ENCODE measurements around the gene RFX3.

Gene RFX3

DNA sequence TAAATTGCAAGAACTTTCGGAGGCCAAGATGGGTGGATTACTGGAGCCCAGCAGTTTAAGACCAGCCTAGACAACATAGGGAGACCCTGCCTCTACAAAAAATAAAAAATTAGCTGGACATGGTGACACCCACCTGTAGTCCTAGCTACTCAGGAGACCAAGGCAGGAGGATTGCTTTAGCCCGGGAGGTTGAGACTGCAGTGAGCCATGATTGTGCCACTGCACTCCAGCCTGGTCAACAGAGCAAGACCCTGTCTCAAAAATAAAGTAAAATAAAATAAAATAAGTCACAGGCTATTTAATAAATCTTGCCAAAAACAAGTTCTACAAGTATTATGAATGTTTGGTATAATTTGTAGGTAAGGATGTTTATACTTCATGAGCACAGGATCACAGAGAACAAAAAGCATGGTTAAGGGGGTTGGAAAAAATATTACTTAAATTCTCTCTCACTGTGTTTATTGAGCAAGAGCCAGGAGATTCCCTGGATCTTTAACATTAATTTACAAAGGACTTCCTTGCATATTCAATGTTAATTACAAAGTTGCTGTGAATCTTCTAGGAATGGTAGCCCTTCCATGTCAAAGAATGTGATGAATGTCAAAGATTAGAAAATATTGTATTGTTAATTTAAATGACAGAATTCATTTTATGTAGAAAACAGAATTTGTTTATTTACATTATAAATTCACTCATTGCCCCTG, 164.0 kb downstream of the RFX3 start:
- Histone ChIP-seq H3K4me1 (ENCODE audit: low read depth, poor library complexity, severe bottlenecking) (no peaks in the 10 kb centered on the region), H2AFZ (ENCODE audit: low read depth) (no peak overlapping the region), H3K27ac (no peak overlapping the region), H3K9ac (no peak overlapping the region), H3K36me3 (ENCODE audit: insufficient read depth) (no peaks in the 10 kb centered on the region), H3K27me3 (ENCODE audit: insufficient read depth, low read depth) (no peaks in the 10 kb centered on the region), H3K4me3 (IDR thresholded peaks at IDR 0.05; ENCODE audit: insufficient read depth, low read depth, low read length) (no peak overlapping the region), H3K4me2 (no peak overlapping the region), H3K79me2 (ENCODE audit: insufficient read depth, low read depth) (no peaks in the 10 kb centered on the region), H4K20me1 (ENCODE audit: insufficient read depth) (no peaks in the 10 kb centered on the region)
- TF ChIP-seq, protein P1, sequence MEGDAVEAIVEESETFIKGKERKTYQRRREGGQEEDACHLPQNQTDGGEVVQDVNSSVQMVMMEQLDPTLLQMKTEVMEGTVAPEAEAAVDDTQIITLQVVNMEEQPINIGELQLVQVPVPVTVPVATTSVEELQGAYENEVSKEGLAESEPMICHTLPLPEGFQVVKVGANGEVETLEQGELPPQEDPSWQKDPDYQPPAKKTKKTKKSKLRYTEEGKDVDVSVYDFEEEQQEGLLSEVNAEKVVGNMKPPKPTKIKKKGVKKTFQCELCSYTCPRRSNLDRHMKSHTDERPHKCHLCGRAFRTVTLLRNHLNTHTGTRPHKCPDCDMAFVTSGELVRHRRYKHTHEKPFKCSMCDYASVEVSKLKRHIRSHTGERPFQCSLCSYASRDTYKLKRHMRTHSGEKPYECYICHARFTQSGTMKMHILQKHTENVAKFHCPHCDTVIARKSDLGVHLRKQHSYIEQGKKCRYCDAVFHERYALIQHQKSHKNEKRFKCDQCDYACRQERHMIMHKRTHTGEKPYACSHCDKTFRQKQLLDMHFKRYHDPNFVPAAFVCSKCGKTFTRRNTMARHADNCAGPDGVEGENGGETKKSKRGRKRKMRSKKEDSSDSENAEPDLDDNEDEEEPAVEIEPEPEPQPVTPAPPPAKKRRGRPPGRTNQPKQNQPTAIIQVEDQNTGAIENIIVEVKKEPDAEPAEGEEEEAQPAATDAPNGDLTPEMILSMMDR (conservative IDR thresholded peaks at IDR 0.05; ENCODE audit: low read depth, low read length), result no peak

DNA sequence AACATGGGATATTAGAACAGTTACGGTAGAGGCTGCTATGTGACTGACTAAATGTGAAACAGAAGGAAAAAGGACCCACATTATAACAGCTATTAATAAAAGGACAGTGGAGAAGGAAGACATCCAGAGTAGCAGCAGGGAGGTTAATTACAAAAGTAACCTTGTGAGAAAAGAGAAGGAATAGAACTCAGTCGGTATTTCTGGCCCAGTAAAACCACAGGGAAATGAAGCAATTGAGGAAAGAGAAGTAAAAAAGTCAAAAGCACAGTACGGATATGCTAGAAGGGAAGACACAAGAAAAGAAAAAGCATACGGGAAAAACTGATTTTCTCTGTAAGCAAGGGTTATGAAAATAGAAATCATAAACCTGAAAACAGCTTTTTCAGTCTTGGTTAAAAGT, 164.7 kb downstream of the RFX3 start:
- H3K27ac ChIP-seq, result no peak overlapping the region
- TF ChIP-seq, protein P1 (conservative IDR thresholded peaks at IDR 0.05; ENCODE audit: low read depth, low read length), result no peak
- H3K4me2 ChIP-seq, result no peak overlapping the region
- no peak overlapping the region for H3K9ac ChIP-seq
- H4K20me1 ChIP-seq (ENCODE audit: insufficient read depth), result no peaks in the 10 kb centered on the region
- H3K4me1 ChIP-seq (ENCODE audit: low read depth, poor library complexity, severe bottlenecking), result no peaks in the 10 kb centered on the region
- no peaks in the 10 kb centered on the region for H3K27me3 ChIP-seq (ENCODE audit: insufficient read depth, low read depth)
- no peaks in the 10 kb centered on the region for H3K36me3 ChIP-seq (ENCODE audit: insufficient read depth)
- H3K79me2 ChIP-seq (ENCODE audit: insufficient read depth, low read depth), result no peaks in the 10 kb centered on the region
- no peak overlapping the region for H3K4me3 ChIP-seq (IDR thresholded peaks at IDR 0.05; ENCODE audit: insufficient read depth, low read depth, low read length)
- H2AFZ ChIP-seq (ENCODE audit: low read depth), result no peak overlapping the region

DNA sequence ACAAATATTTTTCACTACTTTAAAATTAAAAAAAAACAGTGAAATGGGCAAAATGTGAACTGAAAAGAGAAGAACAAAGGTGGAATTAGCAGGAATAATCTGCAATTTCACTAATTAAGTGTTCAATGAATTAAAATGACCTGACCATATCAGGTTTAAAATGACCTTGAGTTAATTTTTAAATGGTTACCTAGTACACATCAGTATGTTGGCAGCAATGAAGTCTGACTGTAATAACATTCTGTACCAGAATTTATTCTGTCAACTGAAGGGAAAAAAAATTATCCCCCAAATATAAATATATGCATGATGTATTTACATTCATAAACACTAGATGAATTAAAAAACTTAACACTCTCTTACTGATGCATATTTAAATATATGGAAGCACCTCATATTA, 165.6 kb downstream of the RFX3 start:
- Histone ChIP-seq H2AFZ (ENCODE audit: low read depth) (no peak overlapping the region), H3K4me3 (IDR thresholded peaks at IDR 0.05; ENCODE audit: insufficient read depth, low read depth, low read length) (no peak overlapping the region), H3K27ac (no peak overlapping the region), H3K27me3 (ENCODE audit: insufficient read depth, low read depth) (no peaks in the 10 kb centered on the region), H4K20me1 (ENCODE audit: insufficient read depth) (no peaks in the 10 kb centered on the region), H3K4me2 (no peak overlapping the region), H3K4me1 (ENCODE audit: low read depth, poor library complexity, severe bottlenecking) (no peaks in the 10 kb centered on the region), H3K36me3 (ENCODE audit: insufficient read depth) (no peaks in the 10 kb centered on the region), H3K79me2 (ENCODE audit: insufficient read depth, low read depth) (no peaks in the 10 kb centered on the region), H3K9ac (no peak overlapping the region)
- TF ChIP-seq, protein P1 (conservative IDR thresholded peaks at IDR 0.05; ENCODE audit: low read depth, low read length), result no peak

DNA sequence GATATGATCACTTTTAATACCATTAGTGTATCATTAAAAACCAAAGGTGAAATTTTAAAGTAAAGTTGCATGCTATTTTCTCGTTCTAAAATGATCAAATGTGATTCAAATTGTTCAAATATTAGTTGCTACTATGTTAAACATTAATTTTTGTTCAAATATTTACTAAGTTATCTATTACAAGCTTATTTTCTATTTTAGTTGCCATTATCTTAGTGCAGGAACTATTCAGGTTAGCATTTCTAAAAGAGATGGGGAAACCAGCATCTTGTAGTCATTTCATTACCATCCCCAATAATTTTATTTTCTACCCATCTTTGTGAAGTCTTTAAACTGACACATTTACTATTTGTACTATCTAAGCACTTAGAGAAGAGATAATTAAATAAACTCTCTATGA, 166.0 kb downstream of the RFX3 start:
- H3K27me3 ChIP-seq (ENCODE audit: insufficient read depth, low read depth), result no peaks in the 10 kb centered on the region
- H3K9ac ChIP-seq, result no peak overlapping the region
- TF ChIP-seq, protein P1 (conservative IDR thresholded peaks at IDR 0.05; ENCODE audit: low read depth, low read length), result no peak
- no peaks in the 10 kb centered on the region for H3K36me3 ChIP-seq (ENCODE audit: insufficient read depth)
- no peak overlapping the region for H3K4me3 ChIP-seq (IDR thresholded peaks at IDR 0.05; ENCODE audit: insufficient read depth, low read depth, low read length)
- no peaks in the 10 kb centered on the region for H3K4me1 ChIP-seq (ENCODE audit: low read depth, poor library complexity, severe bottlenecking)
- H3K27ac ChIP-seq, result no peak overlapping the region
- H2AFZ ChIP-seq (ENCODE audit: low read depth), result no peak overlapping the region
- no peaks in the 10 kb centered on the region for H3K79me2 ChIP-seq (ENCODE audit: insufficient read depth, low read depth)
- no peaks in the 10 kb centered on the region for H4K20me1 ChIP-seq (ENCODE audit: insufficient read depth)
- no peak overlapping the region for H3K4me2 ChIP-seq

All from KMS-11 (cell line).